ENCODE measurements around the gene DHX40.

DNA sequence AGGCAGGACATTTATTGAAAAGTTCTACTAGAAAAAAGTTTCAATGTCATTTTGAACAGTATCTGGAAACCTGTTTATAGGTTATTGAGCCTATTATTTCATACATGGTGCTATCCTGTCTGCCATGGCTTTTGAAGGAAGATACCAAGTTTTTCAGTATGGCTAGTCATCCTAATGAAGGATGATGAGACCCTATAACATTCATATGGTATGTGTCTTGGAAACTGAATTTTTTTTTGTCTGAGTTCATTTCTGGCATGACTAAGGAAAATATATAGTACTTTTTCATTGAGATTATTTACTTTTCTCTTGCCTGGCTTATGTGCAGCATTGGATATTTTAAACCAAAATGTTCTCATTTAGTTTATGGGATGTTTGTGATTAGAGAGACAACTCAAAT is 84.5 kb downstream of the DHX40 start:
- TF ChIP-seq CTCF (IDR thresholded peaks at IDR 0.05) (no peak), REST (IDR thresholded peaks at IDR 0.05; ENCODE audit: insufficient read depth in 1 of 2, low read depth in 2 of 2, low read length in 1 of 2) (no peak), POLR2AphosphoS5 (IDR thresholded peaks at IDR 0.05; ENCODE audit: low read depth, low read length) (no peak)
